Effector memory CD8-positive, alpha-beta T cell (primary cell): Measurements from ENCODE around the gene ARHGAP31.

Source experiments
- ATAC-seq: fragments of 150-1000 bp; cut with Tn5 transposase; replicated peaks from 2 replicates; pipeline ENCODE4 v1.10.0; 2021; ENCODE audit warnings: mild to moderate bottlenecking, moderate library complexity
- DNase-seq, 3 experiments: peaks; one replicate each; pipeline ENCODE4 v3.0.0; 2021
- H3K27ac Mint-ChIP-seq, 2 donors: one replicate each; pipeline ENCODE4 v1.8.0; 2022; ENCODE audit warnings: mild to moderate bottlenecking in 2 of 2, mixed read lengths in 2 of 2, moderate library complexity in 2 of 2
- H3K27me3 Mint-ChIP-seq, 2 donors: one replicate each; pipeline ENCODE4 v1.8.0; 2022; ENCODE audit warnings: mixed read lengths in 2 of 2
- H3K36me3 Mint-ChIP-seq: one replicate; pipeline ENCODE4 v1.8.0; 2022; ENCODE audit warnings: mild to moderate bottlenecking, moderate library complexity, mixed read lengths; ENCODE audit not compliant: insufficient read depth
- H3K4me1 Mint-ChIP-seq, 2 donors: one replicate each; pipeline ENCODE4 v1.8.0; 2022; ENCODE audit warnings: low read depth in 2 of 2, mixed read lengths in 2 of 2
- H3K4me3 Mint-ChIP-seq, 2 donors: one replicate each; pipeline ENCODE4 v1.8.0; 2022; ENCODE audit warnings: mild to moderate bottlenecking in 2 of 2, mixed read lengths in 2 of 2, moderate library complexity in 2 of 2
- H3K9me3 Mint-ChIP-seq, 2 donors: one replicate each; pipeline ENCODE4 v1.8.0; 2022; ENCODE audit warnings: mixed read lengths in 2 of 2

ARHGAP31 gene

DNA sequence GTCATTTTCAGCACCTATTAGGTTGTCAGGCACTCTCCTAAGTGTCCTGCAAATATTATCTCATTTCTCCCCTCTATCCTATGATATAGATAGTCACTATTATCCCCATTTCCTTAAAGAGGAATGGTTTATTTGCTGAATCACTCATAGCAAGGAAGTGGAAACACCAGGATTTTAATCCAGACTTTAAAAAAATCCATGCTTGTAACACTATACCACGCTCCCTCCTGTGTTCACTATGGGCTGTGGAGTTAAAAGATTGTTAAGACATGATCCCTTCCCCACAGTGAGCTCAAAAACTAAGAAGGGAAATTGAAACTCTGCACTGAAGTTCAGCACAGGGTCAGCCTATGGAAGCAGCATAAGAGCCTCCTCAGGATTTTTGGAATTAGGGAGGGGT lies 109.0 kb downstream of the ARHGAP31 start:
- no peak overlapping the region for H3K27ac Mint-ChIP-seq
- peaks cover 5% of the 10 kb centered on the region for H3K36me3 Mint-ChIP-seq
- ATAC-seq (no peak), DNase-seq (no peak)
- H3K9me3 Mint-ChIP-seq, result no peaks in the 10 kb centered on the region
- H3K4me3 Mint-ChIP-seq, result no peak overlapping the region
- no peaks in the 10 kb centered on the region for H3K27me3 Mint-ChIP-seq
- H3K4me1 Mint-ChIP-seq, result no peaks in the 10 kb centered on the region

DNA sequence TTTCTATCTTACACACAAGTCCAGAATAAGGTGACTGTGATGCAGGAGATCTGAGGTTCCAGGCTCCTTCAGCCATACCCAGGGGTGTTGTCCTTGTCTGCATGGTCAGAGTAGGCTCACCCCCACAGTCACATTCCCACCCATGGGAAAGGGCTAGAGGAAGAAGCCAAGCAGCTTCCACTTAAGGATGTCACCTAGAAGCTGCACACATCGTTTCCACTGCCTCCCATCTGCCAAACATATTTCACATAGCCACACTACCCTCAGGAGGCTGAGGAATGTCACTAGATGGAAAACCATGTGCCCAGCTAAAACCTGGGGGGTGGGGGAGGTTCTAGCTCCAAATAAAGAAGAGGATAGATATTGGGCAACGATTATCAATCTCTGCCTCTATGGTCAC lies 111.1 kb downstream of the ARHGAP31 start:
- no peak overlapping the region for H3K4me3 Mint-ChIP-seq
- no peaks in the 10 kb centered on the region for H3K9me3 Mint-ChIP-seq
- H3K36me3 Mint-ChIP-seq, result peaks cover 14% of the 10 kb centered on the region
- ATAC-seq, result no peak
- no peak for DNase-seq
- H3K4me1 Mint-ChIP-seq, result no peaks in the 10 kb centered on the region
- H3K27me3 Mint-ChIP-seq, result no peaks in the 10 kb centered on the region
- no peak overlapping the region for H3K27ac Mint-ChIP-seq

DNA sequence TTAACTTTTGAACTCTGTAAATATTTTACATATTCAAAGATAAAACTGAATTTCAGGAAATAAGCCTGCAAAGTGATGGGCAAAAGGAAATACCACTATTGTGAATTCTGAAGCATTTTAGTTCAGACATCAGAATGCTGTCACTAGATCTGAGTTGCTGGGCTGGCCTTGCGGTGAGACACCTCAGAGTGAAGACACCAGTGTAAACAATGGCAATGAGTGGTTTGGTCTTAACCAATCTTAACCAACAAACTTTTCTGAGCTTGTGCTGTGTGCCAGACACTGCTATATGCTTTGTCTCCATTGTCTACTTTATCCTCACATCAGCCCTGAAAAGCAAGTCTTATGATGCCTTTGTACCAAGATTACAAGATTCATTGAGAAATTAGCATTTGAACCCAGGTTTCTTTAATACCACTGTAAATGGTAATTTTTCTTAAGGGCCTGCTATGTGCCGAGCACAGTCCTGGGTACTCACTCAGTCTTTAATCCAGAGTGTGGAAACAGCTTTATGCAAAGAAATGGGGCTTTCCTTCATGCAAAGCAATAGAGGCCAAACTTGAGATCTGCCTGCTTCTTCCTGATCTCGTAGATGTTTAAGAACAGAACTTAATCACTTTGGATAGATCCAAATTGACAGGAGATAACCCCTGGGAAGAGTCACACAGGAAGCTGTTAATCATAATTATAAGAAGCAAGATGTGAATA lies 114.2 kb downstream of the ARHGAP31 start:
- no peak overlapping the region for H3K27ac Mint-ChIP-seq
- ATAC-seq (no peak), DNase-seq (no peak)
- peaks cover 14% of the 10 kb centered on the region for H3K36me3 Mint-ChIP-seq
- no peaks in the 10 kb centered on the region for H3K9me3 Mint-ChIP-seq
- no peak overlapping the region for H3K4me3 Mint-ChIP-seq
- no peaks in the 10 kb centered on the region for H3K27me3 Mint-ChIP-seq
- no peaks in the 10 kb centered on the region for H3K4me1 Mint-ChIP-seq

DNA sequence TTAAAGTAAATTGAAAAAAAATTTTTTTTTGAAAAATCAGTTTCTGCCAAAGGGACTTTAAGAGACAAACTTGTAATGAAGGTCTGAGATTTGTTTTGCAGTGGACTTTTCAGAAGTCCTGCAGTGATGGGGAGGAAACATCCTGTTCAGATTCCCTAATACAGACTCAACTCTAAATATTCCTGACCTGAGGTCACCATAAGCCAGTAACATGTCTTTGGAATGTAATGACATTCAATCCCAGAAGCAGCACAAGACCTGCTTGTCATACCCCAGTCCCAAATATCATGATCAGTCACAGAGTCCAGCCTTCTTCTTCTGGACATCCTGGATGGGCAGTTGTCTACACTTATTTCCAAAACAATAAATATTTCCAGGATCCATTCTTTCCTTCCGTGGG lies 115.7 kb downstream of the ARHGAP31 start:
- DNase-seq, result no peak
- Mint-ChIP-seq H3K27me3 (no peaks in the 10 kb centered on the region), H3K9me3 (no peaks in the 10 kb centered on the region), H3K36me3 (peaks cover 14% of the 10 kb centered on the region), H3K4me3 (no peak overlapping the region), H3K27ac (no peak overlapping the region), H3K4me1 (no peaks in the 10 kb centered on the region)
- no peak for ATAC-seq

DNA sequence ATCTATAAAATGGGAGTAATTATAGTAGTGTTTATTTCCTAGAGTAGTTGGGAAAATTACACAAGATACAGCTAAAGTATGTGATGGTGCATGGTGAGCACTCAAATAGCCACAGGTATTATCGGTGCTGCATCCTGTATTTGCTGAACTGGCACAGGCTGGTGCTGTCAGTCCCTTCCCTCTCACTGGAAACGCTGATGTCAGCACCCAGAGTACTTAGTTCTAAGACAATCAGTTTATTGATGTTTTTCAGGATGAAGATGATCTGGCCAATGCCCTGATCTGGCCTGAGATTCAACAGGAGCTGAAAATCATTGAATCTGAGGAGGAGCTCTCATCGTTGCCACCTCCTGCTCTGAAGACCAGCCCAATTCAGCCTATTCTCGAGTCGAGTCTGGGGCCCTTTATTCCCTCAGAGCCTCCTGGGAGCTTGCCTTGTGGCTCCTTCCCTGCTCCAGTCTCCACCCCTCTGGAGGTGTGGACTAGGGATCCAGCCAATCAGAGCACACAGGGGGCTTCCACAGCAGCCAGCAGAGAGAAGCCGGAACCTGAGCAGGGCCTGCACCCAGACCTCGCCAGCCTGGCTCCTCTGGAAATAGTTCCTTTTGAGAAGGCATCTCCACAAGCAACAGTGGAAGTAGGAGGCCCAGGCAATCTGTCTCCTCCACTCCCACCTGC lies 119.6 kb downstream of the ARHGAP31 start:
- peaks cover 14% of the 10 kb centered on the region for H3K36me3 Mint-ChIP-seq
- no peaks in the 10 kb centered on the region for H3K27me3 Mint-ChIP-seq
- H3K4me3 Mint-ChIP-seq, result no peak overlapping the region
- H3K27ac Mint-ChIP-seq, result peak overlapping the region in 1 of 2 donors; percentile 28
- H3K4me1 Mint-ChIP-seq, result no peaks in the 10 kb centered on the region
- no peak for DNase-seq
- H3K9me3 Mint-ChIP-seq, result no peaks in the 10 kb centered on the region
- ATAC-seq, result no peak

DNA sequence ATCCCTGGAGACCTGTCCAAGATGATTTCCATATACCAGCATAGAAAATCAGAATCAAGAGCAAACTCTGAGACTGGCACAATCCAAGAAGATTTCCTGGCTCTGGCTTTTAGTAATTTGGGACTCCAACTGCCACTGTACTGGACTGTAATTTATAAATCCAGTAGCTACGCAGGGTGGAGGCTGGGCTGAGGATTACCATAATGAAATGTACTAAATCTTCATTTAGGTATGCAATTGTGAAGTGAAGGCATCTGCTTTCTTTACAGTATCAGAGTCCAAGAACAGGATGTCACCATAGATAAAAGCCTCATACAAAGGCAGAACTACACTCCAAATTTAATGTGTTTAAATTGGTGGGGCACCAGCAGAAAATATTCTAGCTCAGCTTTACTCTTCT lies 122.7 kb downstream of the ARHGAP31 start:
- Mint-ChIP-seq H3K27ac (no peak overlapping the region), H3K4me3 (no peak overlapping the region), H3K4me1 (peaks cover 0 to 5% of the 10 kb centered on the region in 2 donors), H3K36me3 (peaks cover 3% of the 10 kb centered on the region), H3K9me3 (no peaks in the 10 kb centered on the region), H3K27me3 (no peaks in the 10 kb centered on the region)
- no peak for ATAC-seq
- no peak for DNase-seq

DNA sequence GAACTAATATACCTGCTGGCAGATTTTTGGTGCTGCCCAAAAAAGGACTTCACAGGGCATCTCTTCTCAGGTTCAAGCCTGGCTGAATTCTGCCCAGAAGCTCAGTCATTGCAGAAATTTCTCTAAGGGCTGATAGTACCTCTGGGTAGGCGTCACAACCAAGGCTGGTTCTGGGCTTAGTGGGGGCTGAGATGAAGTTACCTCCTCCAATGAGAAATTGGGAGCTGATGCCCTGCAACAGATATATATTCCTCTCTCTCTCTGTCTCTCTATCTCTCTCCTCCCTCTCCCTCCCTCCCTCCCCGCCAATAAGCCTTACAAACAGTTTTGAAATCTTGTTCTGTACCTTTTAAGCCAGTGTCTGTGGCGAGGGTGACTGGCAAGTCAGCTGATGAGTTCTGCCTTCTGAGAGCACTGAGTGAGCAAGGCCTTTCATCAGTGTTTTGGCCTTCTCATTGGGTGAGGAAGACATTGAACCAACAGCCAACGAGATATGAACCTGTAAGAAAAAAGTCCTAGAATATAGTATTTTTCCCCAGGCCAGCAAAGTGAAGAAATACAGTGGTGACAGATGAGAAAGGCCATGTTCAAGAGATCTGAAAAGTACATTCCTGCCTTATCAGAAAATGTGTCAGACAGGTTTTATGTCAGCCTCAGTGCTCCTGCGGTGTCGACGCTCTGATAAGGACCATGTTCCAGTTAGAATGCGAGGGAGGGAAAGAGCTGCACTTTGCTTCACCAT lies 123.8 kb downstream of the ARHGAP31 start:
- H3K9me3 Mint-ChIP-seq, result no peaks in the 10 kb centered on the region
- no peak overlapping the region for H3K4me3 Mint-ChIP-seq
- peaks cover 0 to 7% of the 10 kb centered on the region in 2 donors for H3K4me1 Mint-ChIP-seq
- DNase-seq, result no peak
- H3K27me3 Mint-ChIP-seq, result no peaks in the 10 kb centered on the region
- no peaks in the 10 kb centered on the region for H3K36me3 Mint-ChIP-seq
- H3K27ac Mint-ChIP-seq, result no peak overlapping the region
- ATAC-seq, result no peak

DNA sequence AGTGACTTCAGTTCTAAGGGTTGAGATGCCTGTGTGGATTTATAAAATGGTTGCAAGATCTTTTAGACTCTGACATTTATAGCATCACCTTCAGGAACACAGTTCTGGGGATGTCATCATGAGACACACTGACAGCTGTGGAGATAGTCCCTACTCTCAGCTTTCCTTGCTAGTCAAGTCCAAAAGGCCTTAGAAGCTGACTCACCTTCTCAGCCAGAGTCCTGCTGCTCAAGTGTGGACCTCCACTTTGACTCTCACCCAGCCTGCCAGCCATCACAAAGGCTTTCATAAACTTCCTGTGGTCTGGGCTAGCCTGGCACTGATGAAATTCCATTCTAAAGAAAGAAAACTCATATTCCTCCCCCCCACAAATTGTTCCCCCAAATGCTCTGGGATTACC lies 124.5 kb downstream of the ARHGAP31 start:
- peaks cover 0 to 7% of the 10 kb centered on the region in 2 donors for H3K4me1 Mint-ChIP-seq

DNA sequence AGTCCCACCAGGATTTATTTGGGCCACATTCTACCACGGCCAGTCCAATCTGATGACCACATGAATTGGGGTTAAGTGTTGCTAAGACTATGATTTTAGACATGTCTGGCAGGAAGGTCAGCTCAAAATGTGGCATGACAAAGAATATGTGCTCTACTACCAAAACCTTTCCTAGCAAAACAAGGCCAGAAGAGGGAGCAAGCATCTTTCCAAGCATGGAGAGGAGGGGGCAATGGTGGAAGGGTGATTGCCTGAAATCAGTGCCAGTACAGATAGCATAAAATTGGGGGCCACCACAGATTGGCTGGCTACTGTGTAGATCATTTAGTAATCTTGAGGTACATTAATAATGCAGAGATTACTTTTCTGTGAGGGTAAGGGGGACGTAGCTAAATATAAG lies 126.0 kb downstream of the ARHGAP31 start:
- Mint-ChIP-seq H3K36me3 (no peaks in the 10 kb centered on the region), H3K9me3 (no peaks in the 10 kb centered on the region), H3K27ac (no peak overlapping the region), H3K4me1 (peaks cover 0 to 7% of the 10 kb centered on the region in 2 donors), H3K4me3 (no peak overlapping the region), H3K27me3 (no peaks in the 10 kb centered on the region)
- no peak for DNase-seq
- no peak for ATAC-seq

More for the DNA sequence above, 124.5 kb downstream of the ARHGAP31 start:
- Mint-ChIP-seq H3K27me3 (no peaks in the 10 kb centered on the region), H3K4me3 (no peak overlapping the region), H3K27ac (no peak overlapping the region), H3K36me3 (no peaks in the 10 kb centered on the region), H3K9me3 (no peaks in the 10 kb centered on the region)
- DNase-seq (no peak), ATAC-seq (no peak)

DNA sequence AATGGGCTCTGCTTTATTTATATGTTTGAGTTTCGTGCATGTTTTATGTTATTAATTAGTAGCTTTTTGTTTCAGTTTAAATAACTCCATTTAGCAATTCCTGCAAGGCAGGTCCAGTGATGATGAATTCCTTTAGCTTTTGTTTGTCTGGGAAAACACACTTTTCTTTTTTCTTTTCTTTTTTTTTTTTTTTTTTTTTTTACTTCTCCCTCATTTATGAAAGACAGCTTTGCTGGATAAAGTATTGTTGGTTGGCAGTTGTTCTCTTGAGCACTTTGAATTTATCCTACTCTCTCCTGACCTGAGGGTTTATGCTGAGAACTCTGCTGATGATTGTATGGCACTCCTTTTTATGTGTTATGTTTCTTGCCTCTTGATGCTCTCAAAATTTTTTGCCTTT lies 133.5 kb downstream of the ARHGAP31 start:
- no peaks in the 10 kb centered on the region for H3K4me1 Mint-ChIP-seq
- DNase-seq (no peak), ATAC-seq (no peak)
- H3K27me3 Mint-ChIP-seq, result no peaks in the 10 kb centered on the region
- H3K9me3 Mint-ChIP-seq, result peaks cover 11 to 38% of the 10 kb centered on the region in 2 donors
- H3K4me3 Mint-ChIP-seq, result no peak overlapping the region
- H3K36me3 Mint-ChIP-seq, result peaks cover 25% of the 10 kb centered on the region
- no peak overlapping the region for H3K27ac Mint-ChIP-seq

DNA sequence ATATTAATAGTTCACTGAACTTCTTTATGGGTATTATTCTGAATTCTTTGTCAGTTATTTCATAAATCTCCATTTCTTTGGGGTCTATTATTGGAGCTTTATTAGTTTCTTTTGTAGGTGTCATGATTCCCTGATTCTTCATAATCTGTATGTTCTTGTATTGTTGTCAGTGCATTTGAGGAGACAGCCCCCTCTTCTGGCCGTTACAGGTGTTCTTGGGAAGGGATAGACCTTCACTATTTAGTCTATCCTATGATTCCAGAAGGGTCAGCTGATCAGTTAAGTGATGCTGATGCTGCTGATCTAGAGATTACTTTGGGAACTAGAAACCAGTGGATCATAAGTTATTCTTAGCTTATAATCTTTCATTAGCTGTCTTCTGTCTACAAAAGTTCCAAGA lies 134.4 kb downstream of the ARHGAP31 start:
- H3K27ac Mint-ChIP-seq, result no peak overlapping the region
- no peak overlapping the region for H3K4me3 Mint-ChIP-seq
- DNase-seq (no peak), ATAC-seq (no peak)
- no peaks in the 10 kb centered on the region for H3K27me3 Mint-ChIP-seq
- peaks cover 11 to 38% of the 10 kb centered on the region in 2 donors for H3K9me3 Mint-ChIP-seq
- H3K4me1 Mint-ChIP-seq, result peaks cover 0 to under 1% of the 10 kb centered on the region in 2 donors
- peaks cover 26% of the 10 kb centered on the region for H3K36me3 Mint-ChIP-seq

DNA sequence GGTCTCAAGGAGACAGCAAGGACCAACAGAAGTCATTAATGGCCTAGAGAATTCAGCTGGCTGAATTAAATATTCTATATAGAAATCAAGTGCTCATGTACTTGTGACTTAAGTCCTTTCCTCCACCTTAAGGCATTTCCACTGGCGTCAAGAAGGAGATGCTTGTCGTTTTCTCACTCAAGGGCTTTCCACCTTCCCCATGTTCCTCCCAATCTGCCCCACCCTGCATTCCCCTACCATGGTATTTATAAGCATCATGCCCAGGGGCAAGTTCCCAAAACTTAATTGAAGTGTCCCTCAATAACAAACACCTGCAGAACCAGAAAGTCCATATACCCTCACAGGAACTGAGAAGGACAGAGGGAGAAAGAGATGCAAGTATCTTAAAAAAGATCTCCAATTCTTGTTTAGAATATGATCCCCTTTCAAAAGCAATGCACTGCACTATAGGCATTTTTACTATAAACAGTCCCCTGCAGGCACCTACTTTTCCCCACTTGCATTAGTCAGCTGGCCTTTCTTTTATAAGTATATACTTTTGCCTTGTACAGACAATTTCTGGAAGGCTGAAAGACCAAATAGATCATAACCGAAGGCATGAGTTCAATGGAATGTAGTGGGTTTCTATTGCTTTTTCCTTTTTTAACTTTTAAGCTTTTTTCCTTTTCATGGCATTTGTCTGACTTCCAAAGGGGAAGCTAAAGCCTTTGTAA lies 139.6 kb downstream of the ARHGAP31 start:
- peaks cover 2 to 16% of the 10 kb centered on the region in 2 donors for H3K9me3 Mint-ChIP-seq

DNA sequence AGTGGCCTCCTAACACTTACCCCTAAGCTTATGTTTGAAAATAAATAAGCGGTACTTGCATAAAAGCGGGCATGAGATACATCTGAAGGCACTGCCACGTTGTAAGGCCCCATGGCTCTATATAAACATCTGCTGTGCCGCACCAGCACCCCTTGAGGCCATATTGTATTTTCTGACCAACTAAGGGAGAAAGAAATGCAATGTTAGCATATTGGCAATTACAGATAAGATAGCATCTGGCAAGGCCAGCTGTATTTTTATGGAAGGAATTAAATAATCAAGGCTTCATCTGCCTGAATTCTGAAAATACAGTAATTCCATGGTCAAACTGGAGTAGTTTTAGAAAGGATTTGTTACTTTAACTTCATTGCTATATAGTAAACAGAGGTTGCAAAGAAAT lies 140.5 kb downstream of the ARHGAP31 start:
- Mint-ChIP-seq H3K36me3 (peaks cover 61% of the 10 kb centered on the region), H3K4me3 (no peak overlapping the region), H3K9me3 (peaks cover 2 to 10% of the 10 kb centered on the region in 2 donors), H3K27me3 (no peaks in the 10 kb centered on the region), H3K4me1 (peaks cover 17 to 31% of the 10 kb centered on the region in 2 donors), H3K27ac (no peak overlapping the region)
- DNase-seq (no peak), ATAC-seq (no peak)

More for the DNA sequence above, 139.6 kb downstream of the ARHGAP31 start:
- ATAC-seq, result no peak
- DNase-seq, result no peak
- peaks cover 17 to 29% of the 10 kb centered on the region in 2 donors for H3K4me1 Mint-ChIP-seq
- peaks cover 69% of the 10 kb centered on the region for H3K36me3 Mint-ChIP-seq
- no peak overlapping the region for H3K4me3 Mint-ChIP-seq
- no peaks in the 10 kb centered on the region for H3K27me3 Mint-ChIP-seq
- H3K27ac Mint-ChIP-seq, result no peak overlapping the region
